Measurements from ENCODE around the gene RFFL. TPM values are rescaled to one million over a fixed set of nuclear protein-coding genes. Genes with fewer than 3 reads are reported as not detected.
"Not testable (repeated sequence)": the region's sequence is repeated elsewhere in the genome, so short reads cannot be mapped to it uniquely, and the experiment has no call there.

Gene RFFL
- polyA plus RNA-seq, 3 donors = 5.5 to 9.9 (median 7.6) TPM

DNA sequence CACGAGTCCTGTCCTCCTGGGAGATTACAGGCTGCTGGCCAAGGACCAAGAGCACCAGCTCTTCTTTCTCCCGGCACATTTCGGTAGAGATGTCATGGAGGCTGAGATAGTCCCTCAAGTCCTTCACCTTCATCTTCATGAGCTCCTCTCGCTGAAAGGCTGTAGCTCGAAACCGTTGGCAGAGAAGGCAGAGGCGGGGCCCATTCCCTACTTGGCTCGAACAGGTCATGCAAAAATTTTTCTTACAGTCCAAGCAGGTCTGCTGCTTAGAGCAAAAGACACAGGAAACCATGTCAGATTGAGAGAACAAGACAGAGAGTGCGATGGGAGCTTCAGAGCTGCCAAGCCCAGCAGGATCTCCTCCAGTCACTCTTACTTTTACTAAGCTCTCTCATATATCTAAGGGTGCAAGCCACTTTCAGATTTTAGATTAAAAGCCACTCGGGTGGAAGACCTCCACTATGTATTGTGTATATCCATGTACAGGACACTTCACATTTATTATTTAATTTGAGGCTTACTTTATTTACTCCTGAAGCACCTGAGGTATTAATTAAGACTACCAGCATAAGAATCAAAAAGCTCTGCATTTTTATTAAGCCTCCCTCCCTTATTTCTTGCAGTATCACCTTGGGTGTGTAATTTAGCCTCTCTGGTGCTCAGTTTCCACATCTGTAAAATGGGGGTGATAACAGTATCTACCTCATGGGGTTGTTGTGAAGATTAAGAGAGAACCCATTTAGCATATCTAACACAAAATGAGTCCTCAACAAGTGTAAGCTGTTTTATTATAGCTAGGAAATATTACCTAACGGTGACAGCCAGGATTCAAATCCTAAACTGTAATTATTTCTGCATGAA lies 41.8 kb downstream of the RFFL start:
- no peak overlapping the region for H3K27ac ChIP-seq (ENCODE audit: low read depth, low read length)
- WGBS, 3 donors = 82 to 87% (median 85%) methylated on average over 11 of the region's 11 CpGs

DNA sequence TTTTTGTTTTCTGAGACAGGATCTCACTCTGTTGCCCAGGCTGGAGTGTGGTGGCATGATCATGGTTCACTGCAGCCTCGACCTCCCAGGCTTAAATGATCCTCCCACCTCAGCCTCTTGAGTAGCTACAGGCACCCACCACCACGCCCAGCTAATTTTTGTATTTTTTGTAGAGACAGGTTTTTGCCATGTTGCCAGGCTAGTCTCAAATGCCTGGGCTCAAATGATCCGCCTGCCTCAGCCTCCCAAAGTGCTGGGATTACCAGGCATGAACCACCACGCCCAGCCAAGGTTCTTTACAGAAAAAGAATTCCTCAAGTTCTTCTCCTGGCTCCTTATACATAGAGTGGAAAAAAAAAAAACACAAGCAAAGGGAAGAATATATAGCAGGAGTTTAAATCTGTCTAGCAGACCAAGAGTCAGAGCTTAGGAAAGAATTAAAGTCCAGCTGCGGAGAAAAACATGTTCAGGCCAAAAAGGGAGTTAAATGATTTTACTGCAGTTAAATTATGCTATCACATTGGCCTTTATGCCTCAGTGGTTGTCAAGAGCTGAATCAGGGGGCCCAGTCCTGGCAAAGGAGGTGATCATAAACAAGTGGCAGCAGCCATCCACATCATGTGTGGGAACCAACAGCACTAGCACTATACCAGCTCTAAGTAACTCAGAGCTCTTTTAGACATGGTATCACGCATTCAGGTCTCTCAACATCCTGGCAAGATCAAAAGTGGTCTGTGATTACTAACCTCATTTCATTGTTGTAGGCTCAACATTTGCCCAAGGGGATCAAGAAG lies 43.9 kb downstream of the RFFL start:
- WGBS, 3 donors = 96 to 98% (median 97%) methylated on average over 6 of the region's 6 CpGs
- H3K27ac ChIP-seq (ENCODE audit: low read depth, low read length) = no peak overlapping the region

DNA sequence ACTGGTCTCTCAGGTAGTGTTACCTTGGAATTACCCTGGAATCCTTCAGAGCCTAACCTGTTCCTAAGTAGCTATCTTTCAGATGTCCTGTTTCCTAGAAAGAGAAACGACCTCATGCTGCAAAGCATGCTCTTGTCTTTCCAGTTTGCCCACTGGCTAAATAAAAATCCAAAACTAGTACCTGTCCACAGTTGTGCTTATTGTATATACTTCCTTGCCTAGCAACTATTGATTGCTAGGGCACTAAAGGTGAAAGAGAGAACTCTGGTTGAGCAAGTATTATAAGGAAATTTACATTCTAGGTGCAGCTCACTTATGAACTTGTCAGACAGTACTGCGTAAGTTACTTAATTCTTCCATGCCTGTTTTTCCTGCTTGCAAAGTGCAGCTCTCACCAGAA lies 44.7 kb downstream of the RFFL start:
- 86 to 94% (median 92%) methylated on average over 2 of the region's 2 CpGs for WGBS, 3 donors
- no peak overlapping the region for H3K27ac ChIP-seq (ENCODE audit: low read depth, low read length)

DNA sequence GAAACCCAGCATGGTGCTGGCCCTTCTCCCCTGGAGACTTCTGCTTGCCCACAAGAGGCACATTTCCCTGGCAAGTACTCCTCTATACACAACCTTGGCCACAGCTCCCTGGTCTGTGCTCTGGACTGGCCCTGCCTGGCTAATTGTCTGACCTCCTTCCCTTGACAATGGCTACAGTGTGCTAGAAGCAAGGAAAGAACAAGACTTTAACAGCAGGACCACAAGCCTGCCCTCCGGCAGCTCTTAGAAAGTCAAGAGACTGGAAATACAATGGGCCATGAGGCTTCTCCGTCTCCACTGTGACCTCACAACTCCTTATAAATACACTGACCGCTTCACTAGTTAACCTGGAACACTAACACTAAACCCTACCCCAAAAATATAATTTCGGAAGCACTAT lies 46.5 kb downstream of the RFFL start:
- H3K27ac ChIP-seq (ENCODE audit: low read depth, low read length) = no peak overlapping the region

DNA sequence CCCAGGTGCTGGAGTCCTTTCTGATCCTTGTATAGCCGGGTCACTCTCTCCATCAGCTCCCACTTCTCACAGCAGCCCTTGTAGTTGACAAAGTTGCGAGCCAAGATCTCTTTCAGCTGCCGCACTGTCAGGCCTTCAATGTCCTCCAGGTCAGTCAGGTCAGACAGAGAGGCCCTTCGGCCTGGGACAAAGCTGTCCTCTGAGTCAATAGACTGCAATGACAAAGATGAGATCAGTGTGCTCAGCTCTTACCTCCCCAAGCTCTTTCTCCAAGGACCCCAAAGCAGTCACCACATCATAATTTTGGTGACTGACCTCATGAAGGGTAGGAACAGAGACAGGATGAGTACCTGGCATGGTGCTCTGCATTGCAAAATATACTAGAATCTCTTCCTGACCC lies 47.1 kb downstream of the RFFL start:
- no peak overlapping the region for H3K27ac ChIP-seq (ENCODE audit: low read depth, low read length)
- WGBS, 3 donors = 92 to 96% (median 95%) methylated on average over 4 of the region's 4 CpGs

More for the DNA sequence above, 46.5 kb downstream of the RFFL start:
- 94 to 98% (median 97%) methylated on average over 4 of the region's 4 CpGs for WGBS, 3 donors

DNA sequence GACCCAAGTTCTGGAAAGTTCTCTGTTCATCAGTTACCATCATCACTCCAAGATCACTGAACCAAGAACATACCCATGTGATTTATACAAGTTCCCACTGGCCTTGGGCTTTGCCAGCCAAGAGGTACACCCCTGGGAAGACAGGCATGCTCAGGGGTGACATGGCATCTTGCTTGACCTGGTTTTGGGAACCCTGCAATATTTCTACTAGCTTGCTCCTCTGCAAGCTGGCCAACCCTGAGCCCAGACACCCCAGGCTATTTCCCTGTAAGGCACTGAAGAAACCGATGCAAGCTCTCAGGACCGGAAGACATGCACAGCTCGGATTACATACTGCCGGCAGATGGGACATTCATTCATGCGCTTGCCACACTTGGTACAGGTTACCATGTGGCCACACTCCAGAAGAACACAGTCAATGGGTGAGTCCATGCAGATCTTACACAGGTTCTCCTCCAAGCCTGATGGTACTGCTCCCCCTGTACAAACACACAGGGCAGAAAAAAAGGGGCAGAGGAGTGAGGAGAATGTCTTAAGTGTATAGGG lies 51.8 kb downstream of the RFFL start:
- H3K27ac ChIP-seq (ENCODE audit: low read depth, low read length) = no peak overlapping the region
- WGBS, 3 donors = 75 to 86% (median 86%) methylated on average over 5 of the region's 5 CpGs

DNA sequence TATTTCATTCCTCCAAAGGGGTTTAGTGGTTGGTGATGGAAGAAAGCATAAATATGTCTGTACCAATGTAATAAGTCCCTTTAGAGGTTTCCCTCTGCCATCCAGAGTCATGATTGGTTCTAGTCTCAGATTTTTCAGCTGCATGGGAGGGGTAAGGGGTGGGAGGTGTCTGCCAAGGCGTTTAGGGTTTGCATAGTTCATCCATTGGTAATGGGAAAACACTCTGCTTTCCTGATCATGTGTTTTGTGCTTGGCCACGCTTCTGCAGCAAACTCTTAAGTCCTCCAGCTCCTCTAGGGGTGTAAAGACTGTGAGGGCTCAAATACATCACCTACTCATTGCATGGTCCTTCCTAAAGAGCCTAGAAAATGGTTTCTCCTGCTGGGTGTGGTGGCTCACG lies 53.4 kb downstream of the RFFL start:
- WGBS, 3 donors = 71 to 82% (median 74%) methylated on average over 3 of the region's 3 CpGs
- H3K27ac ChIP-seq (ENCODE audit: low read depth, low read length) = no peak overlapping the region

DNA sequence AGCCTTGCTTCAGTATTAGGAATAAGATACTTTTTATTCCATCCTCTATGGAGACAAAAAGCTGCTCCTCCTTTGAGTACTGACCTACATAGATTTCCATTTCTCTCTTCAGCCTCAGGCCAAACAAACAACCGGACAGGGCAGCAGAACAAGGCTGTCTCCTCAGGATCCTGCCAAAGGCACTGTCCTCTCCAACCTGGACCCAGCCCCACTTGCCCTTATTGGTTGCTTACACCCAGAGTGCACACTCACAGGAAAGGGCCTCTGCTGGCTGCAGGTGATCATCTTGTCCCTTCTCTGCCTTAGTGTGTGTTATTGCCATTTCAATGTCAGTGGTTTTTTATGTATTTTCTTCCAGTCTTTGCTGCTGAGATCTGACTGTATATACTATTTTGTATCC lies 56.5 kb downstream of the RFFL start:
- no peak overlapping the region for H3K27ac ChIP-seq (ENCODE audit: low read depth, low read length)
- 42 to 94% (median 89%) methylated on average over 1 of the region's 1 CpG for WGBS, 3 donors

DNA sequence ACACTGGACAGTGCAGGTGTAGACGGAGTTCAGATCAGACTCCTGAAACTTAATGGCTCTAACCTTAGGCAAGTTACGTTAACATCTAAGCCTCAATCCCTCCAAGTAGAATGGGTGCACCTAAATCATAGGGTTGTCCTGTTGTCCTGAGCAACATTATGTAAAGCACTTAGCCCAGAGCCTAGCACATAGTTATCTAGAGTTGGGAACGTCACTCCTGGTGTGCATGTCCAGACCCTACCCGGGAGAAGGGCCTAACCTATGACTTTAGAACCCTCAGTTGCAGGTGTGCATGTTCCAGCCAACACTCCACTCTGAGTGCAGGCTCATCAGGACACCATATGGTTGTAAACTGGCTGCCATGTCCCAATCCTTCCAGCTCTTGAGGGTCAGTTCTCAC lies 57.2 kb downstream of the RFFL start:
- H3K27ac ChIP-seq (ENCODE audit: low read depth, low read length) = no peak overlapping the region
- WGBS, 3 donors = 88 to 90% (median 90%) methylated on average over 4 of the region's 4 CpGs

DNA sequence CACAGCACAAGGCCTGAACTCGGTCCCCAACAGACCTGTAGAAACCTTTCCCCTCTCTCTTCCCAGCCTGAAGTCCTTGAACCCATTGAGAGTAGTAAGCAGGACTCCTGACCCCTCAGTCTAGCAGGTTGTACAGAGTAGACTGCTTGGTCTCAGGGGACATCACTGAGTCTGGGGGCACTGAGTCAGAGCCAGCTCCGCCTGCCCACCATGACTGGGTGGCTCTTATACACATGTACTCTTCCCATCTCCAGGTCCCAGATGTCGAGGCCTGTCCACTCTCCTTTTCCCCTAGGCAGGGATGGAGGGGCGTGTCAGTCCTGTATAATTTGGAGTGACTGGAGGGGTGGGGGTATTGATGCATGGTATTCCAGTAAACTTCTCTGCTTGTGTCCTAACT lies 59.7 kb downstream of the RFFL start:
- H3K27ac ChIP-seq (ENCODE audit: low read depth, low read length) = no peak overlapping the region
- 86 to 92% (median 92%) methylated on average over 4 of the region's 4 CpGs for WGBS, 3 donors

DNA sequence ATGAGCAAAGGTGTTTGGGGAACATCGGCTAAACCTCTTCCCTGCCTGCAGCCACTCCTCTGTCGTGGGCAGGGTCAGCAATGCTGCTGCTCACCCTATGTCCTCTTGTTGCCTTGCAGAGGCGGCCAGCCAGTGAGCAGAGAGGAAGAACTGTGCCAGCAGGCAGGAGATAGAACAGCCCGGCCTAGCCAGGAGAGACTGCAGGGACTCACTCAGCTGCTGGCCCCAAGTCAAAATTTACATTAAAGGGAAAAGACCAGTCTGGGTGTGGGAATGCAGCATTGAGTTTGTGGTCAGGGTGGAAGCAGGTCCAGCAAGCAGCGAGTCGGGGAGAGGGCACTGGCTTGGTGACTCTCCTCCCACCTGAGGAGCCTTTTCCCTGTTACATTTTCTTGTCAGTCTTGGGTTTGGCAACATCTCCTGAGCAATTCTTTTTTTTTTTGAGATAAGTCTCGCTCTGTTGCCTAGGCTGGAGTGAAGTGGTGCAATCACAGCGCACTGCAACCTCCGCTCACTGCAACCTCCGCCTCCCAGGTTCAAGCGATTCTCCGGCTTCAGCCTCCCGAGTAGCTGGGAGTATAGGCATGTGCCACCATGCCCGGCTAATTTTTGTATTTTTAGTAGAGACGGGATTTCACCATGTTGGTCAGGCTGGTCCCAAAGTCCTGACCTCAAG lies 60.5 kb downstream of the RFFL start:
- 58 to 82% (median 63%) methylated on average over 15 of the region's 15 CpGs for WGBS, 3 donors
- no peak overlapping the region for H3K27ac ChIP-seq (ENCODE audit: low read depth, low read length)

DNA sequence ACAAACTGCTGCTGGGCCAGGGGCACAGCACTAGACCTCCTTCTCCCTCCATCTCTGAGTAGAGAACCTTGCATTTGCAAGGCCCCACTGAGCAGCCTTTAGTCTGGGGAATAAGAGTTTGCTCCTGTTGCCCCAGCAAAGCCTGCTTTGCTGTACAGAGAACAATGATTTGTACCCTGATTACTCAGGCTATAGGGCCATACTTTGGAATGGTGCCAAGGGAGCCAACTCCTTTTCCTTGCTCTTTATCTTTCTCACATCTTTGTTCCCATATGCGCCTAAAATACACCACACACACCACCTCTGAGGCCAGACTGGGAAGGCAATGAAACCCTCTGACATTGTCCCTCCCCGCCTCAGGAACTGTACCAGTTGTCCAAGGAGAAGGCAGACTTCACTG lies 62.0 kb downstream of the RFFL start:
- H3K27ac ChIP-seq (ENCODE audit: low read depth, low read length) = no peak overlapping the region
- WGBS, 3 donors = 85 to 88% (median 88%) methylated on average over 2 of the region's 2 CpGs

DNA sequence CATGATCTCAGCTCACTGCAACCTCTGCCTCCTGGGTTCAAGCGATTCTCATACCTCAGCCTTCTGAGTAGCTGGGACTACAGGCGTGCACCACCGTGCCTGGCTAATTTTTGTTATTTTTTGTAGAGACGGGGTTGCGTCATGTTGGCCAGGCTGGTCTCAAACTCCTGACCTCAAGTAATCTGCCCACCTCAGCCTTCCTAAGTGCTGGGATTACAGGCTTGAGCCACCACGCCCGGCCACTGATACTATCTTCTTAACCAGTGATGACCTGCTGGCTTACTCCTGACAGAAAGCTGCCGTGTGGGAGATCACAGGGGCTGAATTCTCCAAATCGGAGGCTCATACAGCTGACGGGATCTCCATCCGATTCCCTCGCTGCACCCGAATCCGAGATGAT lies 62.5 kb downstream of the RFFL start:
- not testable (repeated sequence) for H3K27ac ChIP-seq (ENCODE audit: low read depth, low read length)
- WGBS, 3 donors = 93 to 95% (median 94%) methylated on average over 14 of the region's 14 CpGs

DNA sequence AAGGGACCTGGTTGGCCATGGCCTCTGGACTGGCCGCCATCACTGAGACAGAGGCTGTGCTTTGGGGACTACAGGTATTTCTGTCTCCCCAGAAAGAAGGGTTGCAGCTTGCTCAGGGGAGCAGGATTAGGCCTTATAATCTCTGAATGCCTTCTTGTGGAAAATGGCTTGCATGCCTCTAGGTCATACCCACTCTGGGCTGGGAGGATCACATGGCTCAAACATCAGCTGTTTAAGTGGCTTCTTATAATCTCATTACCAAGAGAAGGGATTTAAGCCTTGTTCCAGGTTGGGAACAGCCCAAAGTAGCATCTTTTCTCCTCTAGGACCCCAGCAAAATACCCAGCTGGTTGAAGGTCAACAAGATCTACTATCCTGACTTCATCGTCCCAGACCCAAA lies 64.1 kb downstream of the RFFL start:
- 96 to 100% (median 98%) methylated on average over 2 of the region's 2 CpGs for WGBS, 3 donors
- no peak overlapping the region for H3K27ac ChIP-seq (ENCODE audit: low read depth, low read length)

DNA sequence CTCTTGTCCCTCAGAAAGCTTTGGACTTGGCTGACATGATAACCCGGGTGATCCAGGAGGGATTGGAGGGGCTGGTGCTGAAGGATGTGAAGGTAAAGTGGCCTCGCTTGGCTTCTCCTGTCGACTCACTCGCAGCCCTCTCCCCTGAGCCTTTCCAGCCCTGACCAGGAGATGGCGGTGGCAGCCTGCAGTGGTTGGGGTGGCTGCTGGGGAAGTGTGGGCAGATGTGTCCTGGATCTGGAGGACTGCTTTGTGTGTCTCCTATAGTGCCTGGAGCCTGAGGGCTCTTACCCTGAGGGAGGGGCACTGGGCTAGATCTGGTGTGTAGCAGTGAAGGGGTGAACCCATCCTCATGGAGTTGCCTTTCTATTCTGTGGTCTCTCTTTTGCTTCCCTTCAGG lies 65.3 kb downstream of the RFFL start:
- 36 to 51% (median 38%) methylated on average over 5 of the region's 5 CpGs for WGBS, 3 donors
- no peak overlapping the region for H3K27ac ChIP-seq (ENCODE audit: low read depth, low read length)

DNA sequence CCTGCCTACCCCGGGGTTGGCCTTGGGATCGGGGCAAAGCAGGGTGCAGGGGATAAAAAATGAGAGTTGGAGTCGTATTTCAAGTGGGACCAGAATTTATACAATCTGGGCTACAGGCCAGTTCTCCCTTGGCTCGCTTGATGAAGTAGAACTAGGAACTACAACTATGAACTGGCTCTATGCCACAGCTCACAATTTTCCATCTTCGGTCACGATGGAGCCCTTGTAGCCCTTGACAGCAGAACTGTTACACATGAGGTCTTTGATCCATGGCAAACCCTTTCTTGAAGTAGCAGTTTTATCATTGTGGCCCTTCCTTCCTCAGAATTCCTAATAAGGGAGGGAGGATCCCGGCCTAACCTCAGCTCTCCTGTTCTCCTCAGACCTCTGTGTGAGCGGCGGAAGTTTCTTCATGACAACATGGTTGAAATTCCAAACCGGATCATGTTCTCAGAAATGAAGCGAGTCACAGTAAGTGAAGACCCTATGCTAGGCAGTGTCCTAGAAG lies 66.1 kb downstream of the RFFL start:
- 41 to 58% (median 53%) methylated on average over 11 of the region's 11 CpGs for WGBS, 3 donors
- no peak overlapping the region for H3K27ac ChIP-seq (ENCODE audit: low read depth, low read length)

DNA sequence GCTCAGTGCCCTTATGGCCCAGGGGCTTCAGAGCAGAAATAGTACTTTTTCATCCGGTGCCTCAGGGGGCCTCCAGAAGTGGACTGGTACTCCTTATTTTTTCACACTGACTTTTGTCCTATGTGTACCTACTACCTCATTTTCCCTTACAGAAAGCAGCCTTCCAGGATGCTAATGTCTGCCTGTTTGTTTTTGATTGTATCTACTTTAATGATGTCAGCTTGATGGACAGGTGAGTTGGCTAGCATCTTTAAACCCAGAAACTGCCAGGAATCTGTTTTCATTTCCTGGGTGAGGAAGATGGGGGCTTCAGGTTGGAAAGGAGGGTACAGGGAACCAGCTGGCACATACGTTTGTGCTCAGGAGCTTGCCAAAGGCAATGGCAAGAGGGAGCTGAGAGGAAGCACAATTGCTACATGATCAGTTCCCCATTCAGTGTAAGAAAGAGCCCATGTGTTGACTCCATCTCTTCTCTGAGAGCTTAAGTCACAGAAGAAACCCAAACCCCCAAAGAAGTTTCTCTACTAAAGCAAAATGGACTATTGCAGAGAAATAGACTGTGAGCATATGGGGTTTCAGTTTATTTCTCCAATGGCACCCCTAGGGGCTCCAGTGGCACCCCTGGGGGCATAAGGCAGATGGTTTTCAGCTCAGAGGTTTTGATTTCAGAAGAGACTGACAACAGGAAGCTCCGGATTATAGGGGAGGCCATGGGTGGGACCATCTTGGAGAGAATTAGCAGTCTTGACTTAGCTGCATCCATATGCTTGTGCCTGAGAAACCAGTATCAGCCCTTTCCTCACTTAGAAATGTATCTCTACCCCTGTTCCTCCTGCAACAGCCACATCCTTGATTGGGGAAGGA lies 66.9 kb downstream of the RFFL start:
- 61 to 83% (median 66%) methylated on average over 3 of the region's 3 CpGs for WGBS, 3 donors
- no peak overlapping the region for H3K27ac ChIP-seq (ENCODE audit: low read depth, low read length)

DNA sequence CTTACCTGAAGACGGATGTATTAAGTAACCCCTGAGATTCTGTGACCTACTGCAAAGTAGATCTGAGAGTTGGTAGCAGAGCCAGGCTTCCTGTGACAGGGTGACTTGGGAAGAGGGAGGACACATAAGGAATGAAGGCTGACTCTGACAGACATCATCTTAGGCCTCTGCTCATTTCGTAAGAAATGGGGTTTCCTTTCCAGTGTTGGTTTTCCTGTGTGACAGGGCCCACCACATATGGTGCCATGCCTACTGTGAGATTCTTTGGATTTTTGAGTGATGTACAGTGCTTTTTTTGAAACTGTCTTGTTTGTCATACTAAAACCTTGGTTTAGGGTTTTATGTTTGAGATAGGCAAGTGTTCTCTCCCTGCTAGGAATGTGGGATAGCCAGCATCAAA lies 70.5 kb downstream of the RFFL start:
- 46 to 71% (median 66%) methylated on average over 2 of the region's 2 CpGs for WGBS, 3 donors
- H3K27ac ChIP-seq (ENCODE audit: low read depth, low read length) = no peak overlapping the region

Data from adipose tissue (tissue), 3 donors.